DMS53 treated with DMSO at 0.1 percent for 48 hours (cell line): ENCODE data around the gene RTP4.
A peak's percentile ranks its signal among the peaks of the same experiment; 100 is the strongest.

ENCODE experiments used
- DNase-seq: peaks from one replicate; lab custom pipeline; 2025; ENCODE audit not compliant: unreplicated experiment; lab: John Stamatoyannopoulos, UW

Gene RTP4

GRCh38 chr3:187369089-187369447 lies 883 bp downstream of the RTP4 start:
- DNase-seq: no peak

- no peak for DNase-seq
Measured at GRCh38 chr3:187370051-187370450, 1.9 kb downstream of the RTP4 start.

- no peak for DNase-seq
Measured at GRCh38 chr3:187375581-187375980, 7.4 kb downstream of the RTP4 start.

- no peak for DNase-seq
Measured at GRCh38 chr3:187377842-187378241, 9.7 kb downstream of the RTP4 start.

- DNase-seq: no peak
Measured at GRCh38 chr3:187382609-187383151, 14.5 kb downstream of the RTP4 start.

- DNase-seq: no peak
Measured at GRCh38 chr3:187383246-187383645, 15.1 kb downstream of the RTP4 start.

GRCh38 chr3:187385296-187385695 lies 17.1 kb downstream of the RTP4 start:
- DNase-seq: no peak

GRCh38 chr3:187396661-187397060 lies 28.5 kb downstream of the RTP4 start:
- DNase-seq: no peak

- DNase-seq: no peak
Measured at GRCh38 chr3:187398955-187399354, 30.8 kb downstream of the RTP4 start.

- no peak for DNase-seq
Measured at GRCh38 chr3:187400756-187401155, 32.6 kb downstream of the RTP4 start.

- no peak for DNase-seq
Measured at GRCh38 chr3:187401856-187402255, 33.7 kb downstream of the RTP4 start.

- DNase-seq: no peak
Measured at GRCh38 chr3:187403768-187404288, 35.6 kb downstream of the RTP4 start.

GRCh38 chr3:187406927-187407326 lies 38.7 kb downstream of the RTP4 start:
- DNase-seq: no peak

GRCh38 chr3:187411991-187412781 lies 44.0 kb downstream of the RTP4 start:
- DNase-seq: peak; percentile 11
